HG02642 (cell line): Measurements from ENCODE around the gene THAP3.

Experiments
- ATAC-seq: cut with Tn5 transposase; IDR thresholded peaks from one replicate; pipeline ENCODE4 v1.9.1; 2021; ENCODE audit warnings: mild to moderate bottlenecking; ENCODE audit not compliant: unreplicated experiment, poor library complexity

Gene THAP3

GRCh38 chr1:6603915-6604558 lies 20.6 kb upstream of the THAP3 start:
- ATAC-seq: no peak

GRCh38 chr1:6612641-6613360 lies 11.9 kb upstream of the THAP3 start:
- ATAC-seq: no peak

- ATAC-seq: peak; percentile 91
Observed at GRCh38 chr1:6613361-6614018, 11.2 kb upstream of the THAP3 start, which contains the start of gene PHF13. PHF13 (plus strand) TSS chr1:6613731; CDS start chr1:6614067, 336 bp downstream.

- no peak for ATAC-seq
Observed at GRCh38 chr1:6614019-6614928, 10.4 kb upstream of the THAP3 start.

- no peak for ATAC-seq
Observed at GRCh38 chr1:6614929-6615785, 9.5 kb upstream of the THAP3 start.

- no peak for ATAC-seq
Observed at GRCh38 chr1:6619045-6619444, 5.6 kb upstream of the THAP3 start.

GRCh38 chr1:6621429-6622391 lies 3.0 kb upstream of the THAP3 start:
- no peak for ATAC-seq

- ATAC-seq: no peak
Observed at GRCh38 chr1:6622396-6623152, 2.1 kb upstream of the THAP3 start.

GRCh38 chr1:6623269-6623965 lies 1.3 kb upstream of the THAP3 start:
- no peak for ATAC-seq

GRCh38 chr1:6625584-6626149 lies 999 bp downstream of the THAP3 start:
- no peak for ATAC-seq

GRCh38 chr1:6627031-6627430 lies 2.4 kb downstream of the THAP3 start:
- ATAC-seq: no peak

- no peak for ATAC-seq
Observed at GRCh38 chr1:6627841-6628545, 3.3 kb downstream of the THAP3 start.

- ATAC-seq: no peak
Observed at GRCh38 chr1:6628971-6629479, 4.4 kb downstream of the THAP3 start.

- ATAC-seq: no peak
Observed at GRCh38 chr1:6630027-6630426, 5.4 kb downstream of the THAP3 start.

GRCh38 chr1:6631058-6631457 lies 6.4 kb downstream of the THAP3 start:
- ATAC-seq: no peak
